H1 (cell line): Measurements from ENCODE around the gene SGCB. TPM values are rescaled to one million over a fixed set of nuclear protein-coding genes. Genes with fewer than 3 reads are reported as not detected.

Experiments
- CTCF ChIA-PET: fragments of 300-600 bp; sonication (Branson Sonifier 250); formaldehyde crosslinking; loops from one replicate; lab custom pipeline; 2021; ENCODE audit not compliant: partially characterized antibody; lab: Charles Lee
- POLR2A ChIA-PET: fragments of 300-600 bp; sonication (Branson Sonifier 250); formaldehyde crosslinking; loops from one replicate; lab custom pipeline; 2021; ENCODE audit warnings: inconsistent platforms; ENCODE audit not compliant: partially characterized antibody; lab: Charles Lee
- DNase-seq, 2 experiments: peaks; one replicate each; pipeline versions ENCODE4 v3.0.0 to v3.0.0-alpha.2; 2010 to 2022; ENCODE audit warnings: low spot score in 2 of 2, low read depth in 1 of 2, mixed read lengths in 1 of 2
- FAIRE-seq: peaks from 2 replicates; lab custom pipeline; 2011; peaks lifted over from hg19 to GRCh38; lab: Jason Lieb, UNC
- H2AFZ ChIP-seq: 2 replicates; pipeline ENCODE4 v1.8.1; 2012; ENCODE audit warnings: low read length, inconsistent platforms
- H2AK5ac ChIP-seq: 2 replicates; pipeline ENCODE4 v1.6.1; 2013; ENCODE audit warnings: low read depth, low read length
- H2BK120ac ChIP-seq: replicated peaks from 2 replicates; pipeline ENCODE3; 2013; ENCODE audit warnings: low read depth, low read length, inconsistent platforms
- H2BK12ac ChIP-seq: 2 replicates; pipeline ENCODE4 v1.6.1; 2013; ENCODE audit warnings: low read depth, low read length
- H2BK15ac ChIP-seq: 2 replicates; pipeline ENCODE4 v1.6.1; 2013; ENCODE audit warnings: low read length
- H2BK20ac ChIP-seq: 2 replicates; pipeline ENCODE4 v1.6.1; 2013; ENCODE audit warnings: low read length
- H2BK5ac ChIP-seq: 2 replicates; pipeline ENCODE4 v1.6.1; 2013; ENCODE audit warnings: low read depth, low read length
- H3K14ac ChIP-seq: 2 replicates; pipeline ENCODE4 v1.6.1; 2013; ENCODE audit warnings: inconsistent platforms; ENCODE audit not compliant: insufficient read length
- H3K18ac ChIP-seq: 2 replicates; pipeline ENCODE4 v1.6.1; 2013; ENCODE audit warnings: low read length; ENCODE audit errors: extremely low read depth
- H3K23ac ChIP-seq: 2 replicates; pipeline ENCODE4 v1.6.1; 2013; ENCODE audit warnings: inconsistent platforms; ENCODE audit not compliant: insufficient read length
- H3K23me2 ChIP-seq: 2 replicates; pipeline ENCODE4 v1.6.1; 2013; ENCODE audit warnings: low read depth, low read length
- H3K27ac ChIP-seq: 2 replicates; pipeline ENCODE4 v1.6.1; 2011; ENCODE audit warnings: low read depth, low read length, inconsistent platforms
- H3K27me3 ChIP-seq, 4 experiments: replicated peaks in 1 of 4; 1 replicate in 1 of 4; 2 replicates in 3 of 4; pipeline versions ENCODE4 v1.6.1 to v1.8.1; 2011 to 2013; ENCODE audit warnings: low read length in 3 of 4, mild to moderate bottlenecking in 3 of 4, inconsistent platforms in 2 of 4, mixed read lengths in 2 of 4, moderate library complexity in 1 of 4; ENCODE audit not compliant: control insufficient read depth in 3 of 4, insufficient read depth in 3 of 4; ENCODE audit errors: extremely low read depth in 1 of 4
- H3K36me3 ChIP-seq, 4 experiments: 2 replicates each; pipeline versions ENCODE4 v1.6.1 to v1.8.1; 2011 to 2013; ENCODE audit warnings: mild to moderate bottlenecking in 4 of 4, low read length in 3 of 4, moderate library complexity in 2 of 4, control low read depth in 1 of 4, inconsistent platforms in 1 of 4; ENCODE audit not compliant: insufficient read depth in 4 of 4, control insufficient read depth in 2 of 4
- H3K4ac ChIP-seq: replicated peaks from 2 replicates; pipeline ENCODE3; 2013; ENCODE audit warnings: low read length, low read depth, mixed read lengths, inconsistent platforms; ENCODE audit not compliant: insufficient read length
- H3K4me1 ChIP-seq, 4 experiments: replicated peaks in 1 of 4; 1 replicate in 1 of 4; 2 replicates in 3 of 4; pipeline versions ENCODE4 v1.6.1 to v1.8.1; 2011 to 2013; ENCODE audit warnings: low read length in 3 of 4, inconsistent platforms in 2 of 4, mixed read lengths in 1 of 4; ENCODE audit not compliant: insufficient read depth in 4 of 4, control insufficient read depth in 3 of 4
- H3K4me2 ChIP-seq, 2 experiments: 2 replicates each; pipeline versions ENCODE4 v1.6.1 to v1.8.1; 2011 to 2013; ENCODE audit warnings: low read depth in 2 of 2, low read length in 2 of 2, control low read depth in 1 of 2, inconsistent platforms in 1 of 2, mild to moderate bottlenecking in 1 of 2; ENCODE audit not compliant: insufficient read depth in 1 of 2
- H3K4me3 ChIP-seq, 4 experiments: fragments of 200-600, 300-600 bp in 1 of 4; sonication (generic), shearing (Covaris generic), sonication (Bioruptor Twin) in 1 of 4; 2 replicates each; pipeline versions ENCODE4 v1.5.1 to v1.8.1; 2011 to 2016; ENCODE audit warnings: low read length in 4 of 4, low read depth in 3 of 4, control low read depth in 2 of 4, inconsistent platforms in 2 of 4, mild to moderate bottlenecking in 2 of 4, mixed read lengths in 1 of 4, moderate library complexity in 1 of 4; ENCODE audit not compliant: insufficient read depth in 2 of 4; ENCODE audit errors: extremely low read depth in 1 of 4
- H3K56ac ChIP-seq: replicated peaks from 2 replicates; pipeline ENCODE3; 2013; ENCODE audit warnings: low read depth, mild to moderate bottlenecking, mixed read lengths, low read length, inconsistent platforms; ENCODE audit not compliant: insufficient read length
- H3K79me1 ChIP-seq: 2 replicates; pipeline ENCODE4 v1.6.1; 2013; ENCODE audit warnings: low read depth, low read length, control low read depth
- H3K79me2 ChIP-seq, 2 experiments: 2 replicates each; pipeline versions ENCODE4 v1.6.1 to v1.8.1; 2012 to 2013; ENCODE audit warnings: low read length in 2 of 2, mild to moderate bottlenecking in 2 of 2, inconsistent platforms in 1 of 2; ENCODE audit not compliant: insufficient read depth in 2 of 2, control insufficient read depth in 1 of 2
- H3K9ac ChIP-seq, 4 experiments: replicated peaks in 1 of 4; 1 replicate in 1 of 4; 2 replicates in 3 of 4; pipeline versions ENCODE4 v1.6.1 to v1.8.1; 2011 to 2013; ENCODE audit warnings: low read depth in 3 of 4, low read length in 3 of 4, control low read depth in 2 of 4, mild to moderate bottlenecking in 2 of 4, moderate library complexity in 2 of 4, inconsistent platforms in 1 of 4; ENCODE audit errors: extremely low read depth in 1 of 4
- H3K9me3 ChIP-seq, 2 experiments: 2 replicates each; pipeline versions ENCODE4 v1.6.1 to v1.8.1; 2012 to 2013; ENCODE audit warnings: mild to moderate bottlenecking in 2 of 2, moderate library complexity in 2 of 2, control low read depth in 1 of 2, inconsistent platforms in 1 of 2, low read depth in 1 of 2, low read length in 1 of 2, mixed read lengths in 1 of 2; ENCODE audit not compliant: insufficient read depth in 2 of 2
- H4K20me1 ChIP-seq, 2 experiments: replicated peaks in 1 of 2; 2 replicates each; pipeline versions ENCODE3 to v1.8.1; 2011 to 2013; ENCODE audit warnings: inconsistent platforms in 2 of 2, low read length in 2 of 2, mild to moderate bottlenecking in 1 of 2; ENCODE audit not compliant: insufficient read depth in 2 of 2, control insufficient read depth in 1 of 2
- H4K5ac ChIP-seq: 2 replicates; pipeline ENCODE4 v1.6.1; 2013; ENCODE audit warnings: low read length, low read depth, mixed read lengths, inconsistent platforms; ENCODE audit not compliant: insufficient read length
- H4K8ac ChIP-seq: 2 replicates; pipeline ENCODE4 v1.8.0; 2013; ENCODE audit warnings: mild to moderate bottlenecking, moderate library complexity, low read length, inconsistent platforms; ENCODE audit not compliant: insufficient read depth; ENCODE audit errors: extremely low read depth
- H4K91ac ChIP-seq: replicated peaks from 2 replicates; pipeline ENCODE3; 2013; ENCODE audit warnings: low read length, mixed read lengths, inconsistent platforms; ENCODE audit not compliant: insufficient read length
- CBX5 ChIP-seq: fragments of 300-800, 300-1000 bp; sonication (generic); IDR thresholded peaks from 2 replicates; pipeline ENCODE4 v1.7.1; 2016; ENCODE audit warnings: antibody characterized with exemption, low read length, low read depth
- CEBPB ChIP-seq: IDR thresholded peaks from 2 replicates; pipeline ENCODE4 v1.6.1; 2012; ENCODE audit warnings: low read depth, low read length
- EGR1 ChIP-seq: IDR thresholded peaks from 2 replicates; pipeline ENCODE4 v1.6.1; 2011; ENCODE audit warnings: low read depth, low read length, borderline replicate concordance
- EZH2 ChIP-seq: fragments of 200-600 bp; sonication (generic); IDR thresholded peaks from 2 replicates; pipeline ENCODE4 v1.7.1; 2012; ENCODE audit warnings: low read depth, mild to moderate bottlenecking, moderate library complexity, low read length, inconsistent platforms; ENCODE audit not compliant: severe bottlenecking
- JUND ChIP-seq: IDR thresholded peaks from 2 replicates; pipeline ENCODE4 v1.6.1; 2011; ENCODE audit warnings: mild to moderate bottlenecking, improper control_type of control experiment, low read length
- RAD21 ChIP-seq, 2 experiments: IDR thresholded peaks in 1 of 2; conservative IDR thresholded peaks in 1 of 2; 2 replicates each; pipeline ENCODE4 v1.6.1; 2011; ENCODE audit warnings: low read depth in 2 of 2, low read length in 2 of 2, improper control_type of control experiment in 1 of 2, inconsistent platforms in 1 of 2, mild to moderate bottlenecking in 1 of 2, moderate library complexity in 1 of 2
- SIN3A ChIP-seq, 2 experiments: IDR thresholded peaks in 1 of 2; conservative IDR thresholded peaks in 1 of 2; 2 replicates each; pipeline ENCODE4 v1.6.1; 2011 to 2012; ENCODE audit warnings: low read length in 2 of 2, improper control_type of control experiment in 1 of 2, low read depth in 1 of 2, mild to moderate bottlenecking in 1 of 2
- WGBS, 2 experiments: shearing (Covaris generic) in 1 of 2; methylation state at CpG; one replicate each; pipeline versions ENCODE4 v1.1.6 to v1.1.7; 2013 to 2015; ENCODE audit warnings: low lambda C conversion rate in 2 of 2, mixed read lengths in 2 of 2, inconsistent platforms in 1 of 2, low coverage in 1 of 2, missing lambda C conversion rate in 1 of 2; ENCODE audit not compliant: insufficient replicate concordance in 2 of 2, insufficient coverage in 1 of 2, insufficient read length in 1 of 2; ENCODE audit errors: extremely low coverage in 1 of 2, missing lambda C conversion rate in 1 of 2; 5-methylcytosine and 5-hydroxymethylcytosine counted together
- polyA plus RNA-seq, 7 experiments: library from polyadenylated mRNA; depleted of rRNA in 3 of 7; stranded (reverse) in 5 of 7; unstranded in 2 of 7; fragments of >200 nt in 5 of 7; fragments of 200-250 nt in 2 of 7; gene quantifications; 1 replicate in 5 of 7; 2 replicates in 1 of 7; 4 replicates in 1 of 7; pipeline versions ENCODE4 v1.2.1 to v1.2.3, GENCODE V29; 2011 to 2013; ENCODE audit warnings: missing spikeins in 2 of 7, mixed read lengths in 2 of 7
- total RNA-seq: library from RNA; stranded (reverse); fragmentation: NEBNext Ultra II Directional; extraction: Animal tissue kit (Norgen Biotek cat#: 25700); gene quantifications from 2 replicates; pipeline ENCODE4 v1.2.1, GENCODE V29; 2021

The SGCB gene
- total and polyA plus RNA-seq, 2 of the 8 experiments (the other 6 are each of a cell fraction or from before 2014, with no cell fraction given): 6.8 to 32.2 TPM

- Histone ChIP-seq H3K4me2 (no peak overlapping the region), H2BK15ac (no peak overlapping the region), H2AFZ (no peak overlapping the region), H3K4me3 (no peak overlapping the region), H3K14ac (no peak overlapping the region), H4K91ac (no peak overlapping the region), H3K79me2 (no peaks in the 10 kb centered on the region), H2BK120ac (no peak overlapping the region), H3K27ac (no peak overlapping the region), H2AK5ac (no peak overlapping the region), H3K4ac (no peak overlapping the region), H3K9ac (no peak overlapping the region), H3K27me3 (peaks cover 1 to 13% (median 10%) of the 10 kb centered on the region in 4 experiments; a peak in 6 of 7 replicates), H2BK12ac (no peak overlapping the region), H2BK5ac (no peak overlapping the region), H4K8ac (no peak overlapping the region), H3K56ac (no peak overlapping the region), H3K36me3 (no peaks in the 10 kb centered on the region), H3K4me1 (peaks cover 0 to 2% (median 0%) of the 10 kb centered on the region in 4 experiments; a peak in 3 of 7 replicates), H3K9me3 (peaks cover 0 to 3% of the 10 kb centered on the region in 2 experiments; a peak in 1 of 4 replicates), H3K23me2 (peaks cover 8% of the 10 kb centered on the region), H3K79me1 (no peaks in the 10 kb centered on the region), H2BK20ac (no peak overlapping the region), H3K23ac (no peak overlapping the region), H4K5ac (no peak overlapping the region), H4K20me1 (no peaks in the 10 kb centered on the region), H3K18ac (no peak overlapping the region)
- DNase-seq (no peak), FAIRE-seq (no peak)
- CTCF ChIA-PET: no interaction called here
- POLR2A ChIA-PET: no interaction called here
- 77% methylated on average over 5 of the region's 5 CpGs; no CpG with 5 or more reads in 1 of the 2 experiments for WGBS, 2 experiments
- TF ChIP-seq JUND: no peak
- no peak for TF ChIP-seq EGR1
- no peak for TF ChIP-seq CEBPB
- TF ChIP-seq SIN3A (conservative IDR thresholded peaks at IDR 0.05 in 1 of 2, IDR thresholded peaks at IDR 0.05 in 1 of 2; ENCODE audit: low read depth in 1 of 2, low read length in 2 of 2): no peak
- no peak for TF ChIP-seq RAD21 (IDR thresholded peaks at IDR 0.05 in 1 of 2, conservative IDR thresholded peaks at IDR 0.05 in 1 of 2; ENCODE audit: low read depth in 2 of 2, low read length in 2 of 2)
- no peak for TF ChIP-seq CBX5
- no peak for TF ChIP-seq EZH2
These were observed 11.2 kb upstream of the SGCB start for GRCh38 chr4:52049266-52049665.
